HuH-7.5 (cell line): Measurements from ENCODE around the gene EIF2B1.
"Not testable (repeated sequence)": the region's sequence is repeated elsewhere in the genome, so short reads cannot be mapped to it uniquely, and the experiment has no call there.

Experiments used
- DNase-seq: peaks from one replicate; pipeline ENCODE4 v3.0.0; 2011; ENCODE audit warnings: low spot score

Gene EIF2B1

DNA sequence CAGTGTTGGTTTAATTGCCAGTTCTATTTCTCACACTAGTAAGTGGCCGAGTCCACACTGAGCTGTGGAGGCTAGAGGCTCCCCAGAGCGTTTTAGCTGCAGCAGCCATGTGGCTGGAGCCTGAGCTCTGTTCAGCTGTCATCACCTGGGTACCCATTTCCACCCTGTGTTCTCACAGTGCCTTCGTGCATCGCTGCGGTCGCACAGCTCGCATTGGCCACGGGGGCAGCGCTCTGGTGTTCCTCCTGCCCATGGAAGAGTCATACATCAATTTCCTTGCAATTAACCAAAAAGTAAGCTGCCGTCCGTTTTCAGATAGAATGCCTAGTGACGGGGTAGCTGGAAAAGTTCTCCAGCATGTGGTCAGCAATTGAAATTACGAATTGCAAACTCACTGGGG lies 15.9 kb downstream of the EIF2B1 start:
- no peak for DNase-seq

GRCh38 chr12:123617144-123617543 lies 16.3 kb downstream of the EIF2B1 start:
- no peak for DNase-seq

DNA sequence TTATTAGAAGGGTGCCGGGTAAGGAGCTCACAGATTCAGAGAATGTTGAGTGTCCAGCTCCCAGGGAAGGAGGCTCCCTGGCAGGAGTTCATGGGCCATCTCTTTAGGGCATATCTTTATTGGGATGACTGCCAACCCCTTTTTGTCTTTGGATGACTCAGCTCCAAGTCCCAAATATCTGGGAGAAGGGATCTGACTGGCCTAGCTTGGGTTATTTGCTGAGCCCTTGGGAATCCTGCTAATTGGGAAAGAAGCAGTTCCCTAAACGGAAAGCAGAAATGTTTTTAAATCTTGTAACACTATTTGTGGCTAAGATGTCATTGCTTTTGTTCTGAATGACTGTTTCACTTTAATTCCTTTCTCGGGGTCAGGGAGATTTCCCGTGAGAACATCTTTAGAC lies 19.0 kb downstream of the EIF2B1 start:
- no peak for DNase-seq

DNA sequence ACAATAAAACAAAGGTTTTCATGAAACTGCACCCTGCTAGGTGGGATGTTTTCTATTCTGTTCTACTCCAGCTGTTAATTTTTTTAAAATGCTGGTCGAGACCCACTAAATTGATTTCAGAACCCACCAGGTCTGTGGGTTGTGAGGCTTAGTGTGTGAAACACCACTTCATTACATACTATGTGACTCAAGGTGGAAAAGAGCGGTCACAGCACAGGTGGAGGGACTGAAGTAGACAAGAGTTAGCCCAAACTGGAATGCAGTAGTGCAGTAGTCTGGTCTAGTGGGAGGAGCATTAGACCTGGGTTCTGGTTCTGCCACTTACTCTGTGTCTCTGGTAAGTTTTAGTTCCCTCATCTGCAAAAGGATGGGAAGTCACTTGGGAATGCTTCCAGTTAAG lies 19.4 kb downstream of the EIF2B1 start:
- no peak for DNase-seq

- DNase-seq, result no peak
Measured at GRCh38 chr12:123608182-123608581, 25.3 kb downstream of the EIF2B1 start.

DNA sequence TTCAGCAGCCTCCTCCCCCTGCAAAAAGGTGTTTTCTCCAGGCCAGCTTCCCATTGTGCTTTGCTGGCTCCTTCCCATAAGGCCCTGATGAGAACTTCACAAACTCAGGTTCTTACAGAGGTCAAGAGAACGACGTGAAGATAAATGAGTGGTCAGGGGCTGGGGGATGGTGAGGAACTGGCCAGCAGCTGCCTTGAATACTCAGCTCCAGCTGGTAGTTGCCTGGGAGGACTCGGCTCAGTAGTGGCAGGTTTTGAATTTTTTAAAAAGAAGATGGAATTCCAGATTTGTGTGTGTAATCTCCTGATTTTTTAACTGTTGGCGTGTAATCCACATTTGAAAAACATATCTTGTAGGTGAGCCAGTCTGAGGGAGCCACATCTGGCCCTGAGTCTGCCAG lies 25.7 kb downstream of the EIF2B1 start:
- no peak for DNase-seq

DNA sequence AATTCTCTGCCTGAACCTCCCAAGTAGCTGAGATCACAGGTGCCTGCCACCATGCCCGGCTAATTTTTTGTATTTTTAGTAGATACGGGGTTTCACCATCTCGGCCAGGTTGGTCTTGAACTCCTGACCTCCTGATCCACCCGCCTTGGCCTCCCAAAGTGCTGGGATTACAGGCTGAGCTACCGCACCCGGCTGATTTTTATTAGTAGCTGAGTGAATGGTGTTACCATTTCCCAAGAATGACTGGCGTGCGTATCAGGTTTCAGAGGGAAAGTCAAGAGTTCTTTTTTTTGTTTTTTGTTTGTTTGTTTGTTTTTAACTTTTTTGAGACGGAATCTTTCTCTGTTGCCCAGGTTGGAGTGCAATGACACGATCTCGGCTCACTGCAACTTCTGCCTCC lies 30.0 kb downstream of the EIF2B1 start:
- DNase-seq, result not testable (repeated sequence)

DNA sequence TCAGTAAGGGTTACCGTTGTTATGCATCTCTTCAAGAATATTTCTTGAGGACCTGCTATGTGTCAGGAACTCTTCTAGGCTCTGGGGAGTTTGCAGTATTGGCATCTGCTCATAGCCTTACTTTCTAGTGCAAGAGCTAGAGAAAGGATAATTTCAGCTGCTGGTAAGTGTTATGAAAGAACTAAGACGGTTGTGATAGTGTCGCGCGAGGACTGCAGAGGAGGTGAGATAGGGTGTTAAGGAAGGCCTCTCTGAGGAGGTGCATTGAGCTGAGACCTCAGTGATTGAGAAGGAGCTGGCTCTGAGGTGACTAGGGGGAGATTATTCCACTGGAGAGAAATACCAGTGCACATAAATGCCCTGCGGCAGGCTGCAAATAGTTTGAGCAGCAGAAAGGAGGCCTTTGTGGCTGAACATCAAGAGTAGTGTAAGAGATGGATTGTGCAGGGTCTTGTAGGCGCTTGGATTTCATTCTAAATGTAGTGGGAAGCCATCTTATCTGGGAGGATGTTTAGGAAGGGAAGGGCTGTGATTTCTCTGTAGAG lies 30.8 kb downstream of the EIF2B1 start:
- DNase-seq, result no peak

- DNase-seq, result peak; percentile 40
Measured at GRCh38 chr12:123601602-123602489, 31.6 kb downstream of the EIF2B1 start, which contains the start of gene DDX55. Gene DDX55 (plus strand): TSS chr12:123602099. CDS start chr12:123602149, 50 bp downstream.

DNA sequence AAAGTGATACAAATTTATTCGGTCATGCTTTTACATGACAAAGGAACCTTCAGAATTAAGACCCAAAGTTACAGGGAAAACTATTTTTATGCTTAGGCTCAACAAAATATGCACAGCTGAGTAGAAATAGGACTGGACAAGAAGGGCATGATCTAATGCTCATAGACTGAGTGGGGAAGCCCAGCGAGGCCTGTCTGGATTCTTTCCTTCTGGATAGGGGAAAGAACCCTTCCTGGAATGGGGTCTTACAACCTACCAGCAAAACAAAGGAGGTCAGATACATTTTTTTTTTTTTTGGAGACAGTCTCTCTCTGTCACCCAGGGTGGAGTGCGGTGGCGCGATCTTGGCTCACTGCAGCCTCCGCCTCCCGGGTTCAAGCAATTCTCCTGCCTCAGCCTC lies 33.8 kb downstream of the EIF2B1 start:
- no peak for DNase-seq

- DNase-seq, result no peak
Measured at GRCh38 chr12:123599310-123599709, 34.2 kb downstream of the EIF2B1 start.

DNA sequence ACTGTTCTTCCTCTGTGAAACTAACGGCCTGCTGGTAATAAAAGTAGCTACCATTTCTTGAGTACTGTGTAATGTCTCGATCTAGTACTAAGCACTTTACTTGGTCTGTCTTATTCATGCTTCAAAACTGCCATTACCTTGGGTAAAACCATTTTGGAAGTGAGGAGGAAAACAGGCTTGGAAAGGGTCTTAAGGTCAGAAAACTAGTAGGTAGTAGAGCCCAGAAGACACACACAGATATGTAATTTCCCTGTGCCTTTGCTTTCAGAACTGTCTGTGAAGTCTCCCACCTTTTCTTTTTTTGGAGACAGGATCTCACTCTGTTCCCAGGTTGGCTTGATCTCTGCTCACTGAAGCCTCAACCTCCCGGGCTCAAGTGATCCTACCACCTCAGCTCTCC lies 35.0 kb downstream of the EIF2B1 start:
- no peak for DNase-seq

DNA sequence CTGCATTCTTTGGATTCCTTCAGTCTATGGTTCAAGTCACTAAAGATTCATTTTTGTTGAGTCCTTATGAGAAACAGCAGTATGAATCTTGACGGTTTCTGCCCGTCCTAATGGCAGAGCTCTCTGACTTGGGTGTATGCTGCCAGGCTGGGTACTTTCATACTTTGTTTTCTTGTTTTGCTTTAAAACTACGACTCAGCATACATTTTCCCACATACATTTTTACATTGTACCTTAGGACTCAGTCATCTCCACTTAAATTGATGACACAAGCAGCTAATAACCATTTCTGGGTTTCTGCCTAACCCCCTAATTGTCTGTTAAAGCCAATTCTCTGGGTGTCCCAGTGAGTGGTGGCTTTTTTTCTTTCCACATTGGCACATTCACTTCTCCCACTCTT lies 36.4 kb downstream of the EIF2B1 start:
- no peak for DNase-seq

DNA sequence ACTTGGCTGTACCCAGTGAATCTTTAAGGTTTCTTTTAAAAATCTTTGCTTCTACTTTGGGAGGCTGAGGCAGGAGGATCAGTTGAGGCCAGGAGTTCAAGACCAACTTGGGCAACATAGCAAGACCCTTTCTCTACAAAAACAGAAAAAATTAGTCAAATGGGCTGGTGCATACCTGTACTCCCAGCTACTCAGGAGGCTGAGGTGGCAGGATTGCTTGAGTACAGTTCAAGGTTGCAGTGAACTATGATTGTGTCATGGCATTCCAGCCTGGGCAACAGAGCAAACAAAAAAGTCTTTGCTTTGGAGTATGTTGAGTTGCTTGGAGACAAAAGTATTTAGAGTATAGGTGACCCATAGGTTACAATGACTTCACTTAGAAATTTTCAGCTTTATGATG lies 37.8 kb downstream of the EIF2B1 start:
- DNase-seq, result no peak

GRCh38 chr12:123591702-123592481 lies 41.6 kb downstream of the EIF2B1 start:
- DNase-seq, result no peak

GRCh38 chr12:123580772-123581171 lies 52.7 kb downstream of the EIF2B1 start:
- no peak for DNase-seq

- not testable (repeated sequence) for DNase-seq
Measured at GRCh38 chr12:123578829-123579228, 54.7 kb downstream of the EIF2B1 start.

DNA sequence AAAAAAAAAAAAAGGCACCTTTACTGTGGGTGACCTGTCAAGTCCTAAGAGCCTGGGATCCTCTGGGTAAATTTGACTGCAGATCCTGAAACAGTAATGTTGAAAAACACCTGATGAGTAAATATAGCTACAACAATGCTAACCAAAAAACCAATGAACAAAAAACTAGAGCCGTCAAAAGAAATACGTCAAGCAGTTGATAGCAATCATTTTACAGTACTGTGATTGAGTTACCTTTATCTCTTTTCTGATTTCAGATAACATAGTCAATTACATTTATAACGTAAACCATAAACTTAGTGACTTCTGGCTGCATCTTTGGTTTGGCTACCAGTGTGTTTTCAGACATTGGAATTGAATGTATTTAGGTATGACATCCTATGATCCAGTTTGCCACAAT lies 55.2 kb downstream of the EIF2B1 start:
- no peak for DNase-seq

- DNase-seq, result no peak
Measured at GRCh38 chr12:123576611-123577010, 56.9 kb downstream of the EIF2B1 start.

DNA sequence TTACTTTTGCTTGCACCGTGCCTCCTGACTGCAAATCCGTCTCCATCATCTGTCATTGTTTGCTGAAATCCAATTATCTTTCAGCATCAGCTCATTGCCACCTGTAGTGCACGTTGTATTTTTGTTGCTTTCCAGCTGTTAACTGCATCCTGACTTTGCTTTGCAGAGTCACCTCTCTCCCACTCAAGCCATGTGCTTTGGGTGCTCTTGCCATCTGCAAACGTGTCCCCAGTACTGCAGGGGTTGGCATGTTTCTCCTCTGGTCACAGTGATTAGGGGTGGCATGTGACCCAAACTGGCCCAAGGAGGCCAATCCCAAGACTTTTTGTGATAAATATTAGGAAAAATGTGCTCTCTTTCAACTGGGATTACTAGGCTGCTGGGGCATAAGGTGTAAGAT lies 59.6 kb downstream of the EIF2B1 start:
- DNase-seq, result no peak

- no peak for DNase-seq
Measured at GRCh38 chr12:123572391-123572790, 61.1 kb downstream of the EIF2B1 start.

DNA sequence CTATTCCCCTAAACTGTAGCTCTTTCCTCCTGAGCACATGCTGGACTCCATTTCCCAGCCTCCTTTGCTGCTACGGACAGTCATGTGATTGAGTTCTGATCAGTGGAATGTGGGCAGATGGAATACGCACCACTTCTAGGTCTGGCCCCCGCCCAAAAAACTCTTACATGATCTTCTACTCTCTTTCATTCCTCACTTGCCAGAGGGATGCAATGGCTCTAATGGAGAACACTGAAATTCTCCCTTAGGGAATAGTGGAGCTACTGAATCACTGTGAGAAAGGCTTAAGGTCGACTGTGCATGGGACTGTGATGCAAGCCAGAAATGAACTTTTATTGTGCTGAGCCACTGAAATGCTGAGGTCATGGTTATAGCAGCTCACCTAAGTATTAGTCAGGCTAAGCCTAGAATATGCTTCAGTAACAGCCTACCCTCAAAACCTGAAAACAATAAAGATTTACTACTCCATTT lies 62.1 kb downstream of the EIF2B1 start:
- no peak for DNase-seq
